HepG2 (cell line): Measurements from ENCODE around the gene STAP2. TPM values are rescaled to one million over a fixed set of nuclear protein-coding genes. Genes with fewer than 3 reads are reported as not detected.

Source experiments
- ARNTL ChIP-seq: sonication (generic); formaldehyde crosslinking; IDR thresholded peaks from 2 replicates; pipeline ENCODE4 v1.4.0; 2020; ENCODE audit warnings: mild to moderate bottlenecking, missing genetic modification reagents
- ATF7-NPFF ChIP-seq: sonication (generic); formaldehyde crosslinking; IDR thresholded peaks from 2 replicates; pipeline ENCODE4 v1.8.1; 2023; ENCODE audit warnings: mild to moderate bottlenecking, low read depth, missing genetic modification reagents, moderate library complexity
- CREM ChIP-seq, 2 experiments: sonication (generic) in 1 of 2; formaldehyde crosslinking in 1 of 2; IDR thresholded peaks; 2 replicates each; pipeline versions ENCODE4 v1.4.0 to v1.6.1; 2016 to 2020; ENCODE audit warnings: antibody characterized with exemption in 1 of 2, mild to moderate bottlenecking in 1 of 2, missing genetic modification reagents in 1 of 2
- GATA4 ChIP-seq: sonication (generic); IDR thresholded peaks from 2 replicates; pipeline ENCODE4 v1.6.1; 2016; ENCODE audit warnings: antibody characterized with exemption, low read depth, borderline replicate concordance
- HNRNPLL ChIP-seq: fragments of 200-400 bp; formaldehyde crosslinking; IDR thresholded peaks from 2 replicates; pipeline ENCODE4 v1.6.1; 2017; ENCODE audit warnings: mild to moderate bottlenecking, low read depth, low read length; ENCODE audit not compliant: poor library complexity, severe bottlenecking
- MBNL3 ChIP-seq: fragments of 250-450 bp; sonication (Bioruptor Pico); conservative IDR thresholded peaks from 2 replicates; pipeline ENCODE4 v1.8.0; 2022; ENCODE audit warnings: mild to moderate bottlenecking, inconsistent platforms
- RBFOX2 ChIP-seq: fragments of 200-400 bp; formaldehyde crosslinking; IDR thresholded peaks from 2 replicates; pipeline ENCODE4 v1.6.1; 2017; ENCODE audit warnings: low read depth, mild to moderate bottlenecking, low read length
- RORA ChIP-seq: sonication (generic); formaldehyde crosslinking; IDR thresholded peaks from 2 replicates; pipeline ENCODE4 v1.5.0; 2020; ENCODE audit warnings: mild to moderate bottlenecking, missing genetic modification reagents, moderate library complexity
- SNAPC2 ChIP-seq: sonication (generic); formaldehyde crosslinking; IDR thresholded peaks from 2 replicates; pipeline ENCODE4 v1.8.1; 2022; ENCODE audit warnings: mild to moderate bottlenecking, missing genetic modification reagents
- SYNCRIP ChIP-seq: fragments of 200-400 bp; formaldehyde crosslinking; IDR thresholded peaks from 2 replicates; pipeline ENCODE4 v1.6.1; 2018; ENCODE audit warnings: mild to moderate bottlenecking, low read depth, low read length; ENCODE audit not compliant: insufficient read depth
- XRCC5 ChIP-seq: fragments of 200-400 bp; formaldehyde crosslinking; optimal IDR thresholded peaks from 2 replicates; pipeline ENCODE3; 2017; ENCODE audit warnings: mild to moderate bottlenecking, low read length
- ZKSCAN5 ChIP-seq: sonication (generic); formaldehyde crosslinking; IDR thresholded peaks from 2 replicates; pipeline ENCODE4 v1.5.1; 2020; ENCODE audit warnings: mild to moderate bottlenecking, missing genetic modification reagents
- ZMYM3 ChIP-seq: sonication (generic); formaldehyde crosslinking; IDR thresholded peaks from 2 replicates; pipeline ENCODE4 v1.5.1; 2020; ENCODE audit warnings: mild to moderate bottlenecking, missing genetic modification reagents
- ZNF124 ChIP-seq: sonication (generic); formaldehyde crosslinking; IDR thresholded peaks from 2 replicates; pipeline ENCODE4 v1.4.0; 2020; ENCODE audit warnings: missing genetic modification reagents
- ZNF781 ChIP-seq: sonication (generic); formaldehyde crosslinking; IDR thresholded peaks from 2 replicates; pipeline ENCODE4 v1.5.1; 2020; ENCODE audit warnings: borderline replicate concordance, mild to moderate bottlenecking, missing genetic modification reagents; ENCODE audit errors: not compliant biosample characterization
- ZNF879 ChIP-seq: sonication (generic); formaldehyde crosslinking; IDR thresholded peaks from 2 replicates; pipeline ENCODE4 v1.8.1; 2023; ENCODE audit warnings: missing genetic modification reagents
- ZSCAN25 ChIP-seq: sonication (generic); formaldehyde crosslinking; IDR thresholded peaks from 2 replicates; pipeline ENCODE4 v1.8.0; 2022; ENCODE audit warnings: mild to moderate bottlenecking, missing genetic modification reagents
- polyA plus RNA-seq, 8 experiments: library from polyadenylated mRNA; depleted of rRNA in 3 of 8; stranded (reverse) in 7 of 8; unstranded in 1 of 8; fragments of >200 nt; fragmentation: Illumina TruSeq in 4 of 8; extraction: Trizol in 4 of 8; gene quantifications; 2 replicates each; pipeline versions ENCODE4 v1.2.1 to v1.2.3, GENCODE V29; 2011 to 2016; ENCODE audit warnings: low read depth in 4 of 8, missing spikeins in 1 of 8, mixed read lengths in 1 of 8; ENCODE audit not compliant: insufficient read depth in 1 of 8
- total RNA-seq, 5 experiments: library from RNA; depleted of rRNA; stranded (reverse); fragments of >200 nt; fragmentation: Illumina TruSeq; extraction: Trizol; gene quantifications; 2 replicates each; pipeline ENCODE4 v1.2.3, GENCODE V29; 2016; ENCODE audit warnings: low read depth in 1 of 5
- TF ChIP-seq, protein P1 (sequence below): sonication (generic); formaldehyde crosslinking; IDR thresholded peaks from 2 replicates; pipeline ENCODE4 v1.4.0; 2020; ENCODE audit warnings: missing genetic modification reagents, mild to moderate bottlenecking, borderline replicate concordance
- TF ChIP-seq, protein P2 (sequence below): IDR thresholded peaks from 2 replicates; pipeline ENCODE4 v1.6.1; 2016; ENCODE audit warnings: low read depth
- TF ChIP-seq, protein P3 (sequence below): sonication (generic); formaldehyde crosslinking; IDR thresholded peaks from 2 replicates; pipeline ENCODE4 v1.4.0; 2020; ENCODE audit warnings: missing genetic modification reagents
- TF ChIP-seq, protein P4 (sequence below): sonication (generic); formaldehyde crosslinking; IDR thresholded peaks from 2 replicates; pipeline ENCODE4 v1.4.0; 2020; ENCODE audit warnings: low read depth, mild to moderate bottlenecking, missing genetic modification reagents

STAP2 gene
- total and polyA plus RNA-seq, 2 of the 13 experiments (the other 11 are each of a cell fraction or from before 2014, with no cell fraction given), result 39.0 to 43.7 TPM

DNA sequence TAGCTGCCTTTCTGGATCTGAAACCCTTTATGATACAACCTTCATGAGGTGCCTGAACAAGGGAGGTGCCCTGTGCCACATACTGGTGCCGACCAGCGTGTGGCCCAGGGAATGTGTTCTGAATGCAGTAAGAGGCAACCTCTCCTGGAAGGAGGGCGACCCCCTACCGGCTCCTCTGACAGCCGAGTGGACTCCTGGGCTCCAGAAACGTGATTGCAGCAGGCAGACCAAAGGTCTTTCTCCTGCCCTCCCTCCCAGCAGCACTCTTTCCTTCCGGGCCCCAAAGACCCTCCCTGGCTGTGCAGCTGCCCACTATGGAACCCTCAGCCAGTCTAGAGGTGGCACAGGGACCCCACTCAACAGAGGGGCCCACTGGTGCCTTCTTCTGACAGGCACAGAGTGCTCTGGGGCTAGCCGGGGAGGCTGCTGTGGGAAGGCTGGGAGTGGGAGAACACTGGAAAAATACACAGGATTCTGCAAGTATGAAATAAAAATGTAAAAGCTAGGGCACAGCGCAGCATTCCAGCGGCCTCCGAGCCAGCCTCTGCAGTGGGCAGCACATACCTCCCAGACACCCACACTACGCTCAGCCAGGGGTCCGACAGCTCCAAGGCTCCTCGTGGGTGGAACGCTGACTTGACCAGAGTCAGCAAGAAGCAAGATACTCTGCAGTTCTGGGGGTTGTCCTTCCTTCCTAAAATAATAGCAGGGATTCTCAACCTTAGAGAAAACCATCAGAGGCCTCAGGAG lies 46.8 kb upstream of the STAP2 start (continued):
- TF ChIP-seq, protein P1, sequence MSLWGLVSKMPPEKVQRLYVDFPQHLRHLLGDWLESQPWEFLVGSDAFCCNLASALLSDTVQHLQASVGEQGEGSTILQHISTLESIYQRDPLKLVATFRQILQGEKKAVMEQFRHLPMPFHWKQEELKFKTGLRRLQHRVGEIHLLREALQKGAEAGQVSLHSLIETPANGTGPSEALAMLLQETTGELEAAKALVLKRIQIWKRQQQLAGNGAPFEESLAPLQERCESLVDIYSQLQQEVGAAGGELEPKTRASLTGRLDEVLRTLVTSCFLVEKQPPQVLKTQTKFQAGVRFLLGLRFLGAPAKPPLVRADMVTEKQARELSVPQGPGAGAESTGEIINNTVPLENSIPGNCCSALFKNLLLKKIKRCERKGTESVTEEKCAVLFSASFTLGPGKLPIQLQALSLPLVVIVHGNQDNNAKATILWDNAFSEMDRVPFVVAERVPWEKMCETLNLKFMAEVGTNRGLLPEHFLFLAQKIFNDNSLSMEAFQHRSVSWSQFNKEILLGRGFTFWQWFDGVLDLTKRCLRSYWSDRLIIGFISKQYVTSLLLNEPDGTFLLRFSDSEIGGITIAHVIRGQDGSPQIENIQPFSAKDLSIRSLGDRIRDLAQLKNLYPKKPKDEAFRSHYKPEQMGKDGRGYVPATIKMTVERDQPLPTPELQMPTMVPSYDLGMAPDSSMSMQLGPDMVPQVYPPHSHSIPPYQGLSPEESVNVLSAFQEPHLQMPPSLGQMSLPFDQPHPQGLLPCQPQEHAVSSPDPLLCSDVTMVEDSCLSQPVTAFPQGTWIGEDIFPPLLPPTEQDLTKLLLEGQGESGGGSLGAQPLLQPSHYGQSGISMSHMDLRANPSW, result no peak
- TF ChIP-seq, protein P2, sequence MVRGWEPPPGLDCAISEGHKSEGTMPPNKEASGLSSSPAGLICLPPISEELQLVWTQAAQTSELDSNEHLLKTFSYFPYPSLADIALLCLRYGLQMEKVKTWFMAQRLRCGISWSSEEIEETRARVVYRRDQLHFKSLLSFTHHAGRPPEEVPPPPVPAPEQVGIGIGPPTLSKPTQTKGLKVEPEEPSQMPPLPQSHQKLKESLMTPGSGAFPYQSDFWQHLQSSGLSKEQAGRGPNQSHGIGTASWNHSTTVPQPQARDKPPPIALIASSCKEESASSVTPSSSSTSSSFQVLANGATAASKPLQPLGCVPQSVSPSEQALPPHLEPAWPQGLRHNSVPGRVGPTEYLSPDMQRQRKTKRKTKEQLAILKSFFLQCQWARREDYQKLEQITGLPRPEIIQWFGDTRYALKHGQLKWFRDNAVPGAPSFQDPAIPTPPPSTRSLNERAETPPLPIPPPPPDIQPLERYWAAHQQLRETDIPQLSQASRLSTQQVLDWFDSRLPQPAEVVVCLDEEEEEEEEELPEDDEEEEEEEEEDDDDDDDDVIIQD (CRISPR knock-in tag), result no peak
- TF ChIP-seq XRCC5, result peak; percentile 35
- TF ChIP-seq, protein P3, sequence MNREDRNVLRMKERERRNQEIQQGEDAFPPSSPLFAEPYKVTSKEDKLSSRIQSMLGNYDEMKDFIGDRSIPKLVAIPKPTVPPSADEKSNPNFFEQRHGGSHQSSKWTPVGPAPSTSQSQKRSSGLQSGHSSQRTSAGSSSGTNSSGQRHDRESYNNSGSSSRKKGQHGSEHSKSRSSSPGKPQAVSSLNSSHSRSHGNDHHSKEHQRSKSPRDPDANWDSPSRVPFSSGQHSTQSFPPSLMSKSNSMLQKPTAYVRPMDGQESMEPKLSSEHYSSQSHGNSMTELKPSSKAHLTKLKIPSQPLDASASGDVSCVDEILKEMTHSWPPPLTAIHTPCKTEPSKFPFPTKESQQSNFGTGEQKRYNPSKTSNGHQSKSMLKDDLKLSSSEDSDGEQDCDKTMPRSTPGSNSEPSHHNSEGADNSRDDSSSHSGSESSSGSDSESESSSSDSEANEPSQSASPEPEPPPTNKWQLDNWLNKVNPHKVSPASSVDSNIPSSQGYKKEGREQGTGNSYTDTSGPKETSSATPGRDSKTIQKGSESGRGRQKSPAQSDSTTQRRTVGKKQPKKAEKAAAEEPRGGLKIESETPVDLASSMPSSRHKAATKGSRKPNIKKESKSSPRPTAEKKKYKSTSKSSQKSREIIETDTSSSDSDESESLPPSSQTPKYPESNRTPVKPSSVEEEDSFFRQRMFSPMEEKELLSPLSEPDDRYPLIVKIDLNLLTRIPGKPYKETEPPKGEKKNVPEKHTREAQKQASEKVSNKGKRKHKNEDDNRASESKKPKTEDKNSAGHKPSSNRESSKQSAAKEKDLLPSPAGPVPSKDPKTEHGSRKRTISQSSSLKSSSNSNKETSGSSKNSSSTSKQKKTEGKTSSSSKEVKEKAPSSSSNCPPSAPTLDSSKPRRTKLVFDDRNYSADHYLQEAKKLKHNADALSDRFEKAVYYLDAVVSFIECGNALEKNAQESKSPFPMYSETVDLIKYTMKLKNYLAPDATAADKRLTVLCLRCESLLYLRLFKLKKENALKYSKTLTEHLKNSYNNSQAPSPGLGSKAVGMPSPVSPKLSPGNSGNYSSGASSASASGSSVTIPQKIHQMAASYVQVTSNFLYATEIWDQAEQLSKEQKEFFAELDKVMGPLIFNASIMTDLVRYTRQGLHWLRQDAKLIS (CRISPR knock-in tag), result no peak
- no peak for TF ChIP-seq ZMYM3
- no peak for TF ChIP-seq SNAPC2
- TF ChIP-seq HNRNPLL, result no peak
- TF ChIP-seq ARNTL (CRISPR knock-in tag), result peak; percentile 57; the same call in 1 of the 2 replicates
- no peak for TF ChIP-seq MBNL3
- no peak for TF ChIP-seq ATF7-NPFF (CRISPR knock-in tag)
- TF ChIP-seq ZSCAN25 (CRISPR knock-in tag), result 0 out of 2 replicates have a peak, but pooled peaks have one; percentile 55
- no peak for TF ChIP-seq CREM (IDR thresholded peaks at IDR 0.05)
- TF ChIP-seq CREM (CRISPR knock-in tag; IDR thresholded peaks at IDR 0.05), result no peak
- TF ChIP-seq RBFOX2, result no peak
- no peak for TF ChIP-seq SYNCRIP
- no peak for TF ChIP-seq GATA4
- TF ChIP-seq ZNF124 (CRISPR knock-in tag), result no peak
- peak; percentile 28; the same call in 1 of the 2 replicates for TF ChIP-seq ZNF879 (CRISPR knock-in tag)
- TF ChIP-seq ZNF781 (CRISPR knock-in tag), result no peak
- no peak for TF ChIP-seq ZKSCAN5 (CRISPR knock-in tag)
- TF ChIP-seq RORA, result no peak
- TF ChIP-seq, protein P4, sequence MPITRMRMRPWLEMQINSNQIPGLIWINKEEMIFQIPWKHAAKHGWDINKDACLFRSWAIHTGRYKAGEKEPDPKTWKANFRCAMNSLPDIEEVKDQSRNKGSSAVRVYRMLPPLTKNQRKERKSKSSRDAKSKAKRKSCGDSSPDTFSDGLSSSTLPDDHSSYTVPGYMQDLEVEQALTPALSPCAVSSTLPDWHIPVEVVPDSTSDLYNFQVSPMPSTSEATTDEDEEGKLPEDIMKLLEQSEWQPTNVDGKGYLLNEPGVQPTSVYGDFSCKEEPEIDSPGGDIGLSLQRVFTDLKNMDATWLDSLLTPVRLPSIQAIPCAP (CRISPR knock-in tag), result no peak
